HG03575 (cell line): Measurements from ENCODE around the gene PRKN.

ENCODE experiments used
- ATAC-seq: cut with Tn5 transposase; IDR thresholded peaks from one replicate; pipeline ENCODE4 v1.9.1; 2021; ENCODE audit not compliant: unreplicated experiment, insufficient number of reproducible peaks, low FRiP score; ENCODE audit errors: extremely low read depth

Gene PRKN

GRCh38 chr6:161727083-161727833 is 1000.3 kb downstream of the PRKN start:
- no peak for ATAC-seq

GRCh38 chr6:161722394-161722793 is 1005.2 kb downstream of the PRKN start:
- no peak for ATAC-seq

GRCh38 chr6:161721511-161721910 is 1006.1 kb downstream of the PRKN start:
- no peak for ATAC-seq

GRCh38 chr6:161716176-161716575 is 1011.4 kb downstream of the PRKN start:
- ATAC-seq: no peak

GRCh38 chr6:161711938-161712337 is 1015.6 kb downstream of the PRKN start:
- no peak for ATAC-seq

GRCh38 chr6:161711515-161711914 is 1016.1 kb downstream of the PRKN start:
- no peak for ATAC-seq

- ATAC-seq: no peak
Measured at GRCh38 chr6:161710698-161711097, 1016.9 kb downstream of the PRKN start.

- no peak for ATAC-seq
Measured at GRCh38 chr6:161701056-161701455, 1026.5 kb downstream of the PRKN start.

GRCh38 chr6:161696801-161697200 is 1030.8 kb downstream of the PRKN start:
- no peak for ATAC-seq

- no peak for ATAC-seq
Measured at GRCh38 chr6:161694995-161695394, 1032.6 kb downstream of the PRKN start.

- no peak for ATAC-seq
Measured at GRCh38 chr6:161686655-161687054, 1040.9 kb downstream of the PRKN start.

GRCh38 chr6:161684731-161685475 is 1042.7 kb downstream of the PRKN start:
- ATAC-seq: no peak

- ATAC-seq: no peak
Measured at GRCh38 chr6:161683400-161683799, 1044.2 kb downstream of the PRKN start.

- no peak for ATAC-seq
Measured at GRCh38 chr6:161682982-161683381, 1044.6 kb downstream of the PRKN start.

- no peak for ATAC-seq
Measured at GRCh38 chr6:161679980-161680538, 1047.5 kb downstream of the PRKN start.

GRCh38 chr6:161677188-161677587 is 1050.4 kb downstream of the PRKN start:
- ATAC-seq: no peak

- no peak for ATAC-seq
Measured at GRCh38 chr6:161676586-161676985, 1051.0 kb downstream of the PRKN start.

- ATAC-seq: no peak
Measured at GRCh38 chr6:161674930-161675682, 1052.5 kb downstream of the PRKN start.

- ATAC-seq: no peak
Measured at GRCh38 chr6:161673026-161673425, 1054.5 kb downstream of the PRKN start.
